HepG2 (cell line): ENCODE results near the gene SERTAD1. TPM values are rescaled to one million over a fixed set of nuclear protein-coding genes. Genes with fewer than 3 reads are reported as not detected.
A peak's percentile ranks its signal among the peaks of the same experiment; 100 is the strongest.

Experiments
- CENPX ChIP-seq: sonication (generic); formaldehyde crosslinking; IDR thresholded peaks from 2 replicates; pipeline ENCODE4 v1.9.0; 2021; ENCODE audit warnings: mild to moderate bottlenecking, missing genetic modification reagents, moderate library complexity
- GFI1 ChIP-seq: sonication (generic); formaldehyde crosslinking; IDR thresholded peaks from 2 replicates; pipeline ENCODE4 v1.5.0; 2020; ENCODE audit warnings: missing genetic modification reagents, mild to moderate bottlenecking, borderline replicate concordance
- MAF1 ChIP-seq: sonication (generic); formaldehyde crosslinking; IDR thresholded peaks from 2 replicates; pipeline ENCODE4 v1.5.0; 2020; ENCODE audit warnings: missing genetic modification reagents, borderline replicate concordance
- MAFF ChIP-seq: IDR thresholded peaks from 2 replicates; pipeline ENCODE4 v1.6.1; 2011; ENCODE audit warnings: low read depth, low read length, improper control_type of control experiment
- MAFK ChIP-seq, 2 experiments: IDR thresholded peaks in 1 of 2; conservative IDR thresholded peaks in 1 of 2; 2 replicates each; pipeline ENCODE4 v1.6.1; 2011; ENCODE audit warnings: improper control_type of control experiment in 2 of 2, low read length in 2 of 2
- NFYC ChIP-seq: IDR thresholded peaks from 2 replicates; pipeline ENCODE4 v1.6.1; 2016; ENCODE audit warnings: missing genetic modification reagents, missing compliant biosample characterization
- NR1H2 ChIP-seq: sonication (generic); formaldehyde crosslinking; IDR thresholded peaks from 2 replicates; pipeline ENCODE4 v1.8.1; 2022; ENCODE audit warnings: low read depth, missing genetic modification reagents, borderline replicate concordance
- SRSF4 ChIP-seq: fragments of 200-400 bp; formaldehyde crosslinking; IDR thresholded peaks from one replicate; pipeline ENCODE4 v1.6.1; 2018; ENCODE audit warnings: mild to moderate bottlenecking, low read depth, low read length, moderate library complexity; ENCODE audit not compliant: poor library complexity, severe bottlenecking
- TOE1 ChIP-seq: sonication (generic); formaldehyde crosslinking; IDR thresholded peaks from 2 replicates; pipeline ENCODE4 v1.4.0; 2020; ENCODE audit warnings: mild to moderate bottlenecking, missing genetic modification reagents
- ZNF383 ChIP-seq: sonication (generic); formaldehyde crosslinking; IDR thresholded peaks from 2 replicates; pipeline ENCODE4 v1.4.0; 2020; ENCODE audit warnings: missing genetic modification reagents, mild to moderate bottlenecking, borderline replicate concordance
- ZNF432 ChIP-seq: sonication (generic); formaldehyde crosslinking; IDR thresholded peaks from 2 replicates; pipeline ENCODE4 v1.5.0; 2020; ENCODE audit warnings: missing genetic modification reagents, mild to moderate bottlenecking, borderline replicate concordance
- ZNF768 ChIP-seq: sonication (generic); formaldehyde crosslinking; IDR thresholded peaks from 2 replicates; pipeline ENCODE4 v1.4.0; 2020; ENCODE audit warnings: missing genetic modification reagents
- ZNF839 ChIP-seq: sonication (generic); formaldehyde crosslinking; IDR thresholded peaks from 2 replicates; pipeline ENCODE4 v1.4.0; 2020; ENCODE audit warnings: missing genetic modification reagents, mild to moderate bottlenecking, borderline replicate concordance
- ZSCAN31 ChIP-seq: sonication (generic); formaldehyde crosslinking; IDR thresholded peaks from 2 replicates; pipeline ENCODE4 v1.5.0; 2020; ENCODE audit warnings: low read depth, mild to moderate bottlenecking, missing genetic modification reagents
- polyA plus RNA-seq, 8 experiments: library from polyadenylated mRNA; depleted of rRNA in 3 of 8; stranded (reverse) in 7 of 8; unstranded in 1 of 8; fragments of >200 nt; fragmentation: Illumina TruSeq in 4 of 8; extraction: Trizol in 4 of 8; gene quantifications; 2 replicates each; pipeline versions ENCODE4 v1.2.1 to v1.2.3, GENCODE V29; 2011 to 2016; ENCODE audit warnings: low read depth in 4 of 8, missing spikeins in 1 of 8, mixed read lengths in 1 of 8; ENCODE audit not compliant: insufficient read depth in 1 of 8
- total RNA-seq, 5 experiments: library from RNA; depleted of rRNA; stranded (reverse); fragments of >200 nt; fragmentation: Illumina TruSeq; extraction: Trizol; gene quantifications; 2 replicates each; pipeline ENCODE4 v1.2.3, GENCODE V29; 2016; ENCODE audit warnings: low read depth in 1 of 5
- TF ChIP-seq, protein P1 (sequence below): sonication (generic); formaldehyde crosslinking; IDR thresholded peaks from 2 replicates; pipeline ENCODE4 v1.4.0; 2020; ENCODE audit warnings: missing genetic modification reagents, borderline replicate concordance
- TF ChIP-seq, protein P2 (sequence below): sonication (generic); formaldehyde crosslinking; IDR thresholded peaks from 2 replicates; pipeline ENCODE4 v1.8.1; 2023; ENCODE audit warnings: missing genetic modification reagents, mild to moderate bottlenecking, borderline replicate concordance
- TF ChIP-seq, protein P3 (sequence below): sonication (generic); formaldehyde crosslinking; IDR thresholded peaks from 2 replicates; pipeline ENCODE4 v1.5.1; 2020; ENCODE audit warnings: missing genetic modification reagents, mild to moderate bottlenecking, borderline replicate concordance
- TF ChIP-seq, protein P4 (sequence below): sonication (generic); formaldehyde crosslinking; IDR thresholded peaks from 2 replicates; pipeline ENCODE4 v1.8.1; 2023; ENCODE audit warnings: missing genetic modification reagents, inconsistent platforms, borderline replicate concordance
- TF ChIP-seq, protein P5 (sequence below): IDR thresholded peaks from 2 replicates; pipeline ENCODE4 v1.6.1; 2016
- TF ChIP-seq, protein P6 (sequence below): sonication (generic); formaldehyde crosslinking; IDR thresholded peaks from 2 replicates; pipeline ENCODE4 v1.4.0; 2020; ENCODE audit warnings: low read depth, mild to moderate bottlenecking, missing genetic modification reagents
- TF ChIP-seq, protein P7 (sequence below): sonication (generic); formaldehyde crosslinking; IDR thresholded peaks from 2 replicates; pipeline ENCODE4 v1.5.0; 2020; ENCODE audit warnings: missing genetic modification reagents, mild to moderate bottlenecking, borderline replicate concordance

SERTAD1 gene
- total and polyA plus RNA-seq, 2 of the 13 experiments (the other 11 are each of a cell fraction or from before 2014, with no cell fraction given): 4.3 to 4.5 TPM

DNA sequence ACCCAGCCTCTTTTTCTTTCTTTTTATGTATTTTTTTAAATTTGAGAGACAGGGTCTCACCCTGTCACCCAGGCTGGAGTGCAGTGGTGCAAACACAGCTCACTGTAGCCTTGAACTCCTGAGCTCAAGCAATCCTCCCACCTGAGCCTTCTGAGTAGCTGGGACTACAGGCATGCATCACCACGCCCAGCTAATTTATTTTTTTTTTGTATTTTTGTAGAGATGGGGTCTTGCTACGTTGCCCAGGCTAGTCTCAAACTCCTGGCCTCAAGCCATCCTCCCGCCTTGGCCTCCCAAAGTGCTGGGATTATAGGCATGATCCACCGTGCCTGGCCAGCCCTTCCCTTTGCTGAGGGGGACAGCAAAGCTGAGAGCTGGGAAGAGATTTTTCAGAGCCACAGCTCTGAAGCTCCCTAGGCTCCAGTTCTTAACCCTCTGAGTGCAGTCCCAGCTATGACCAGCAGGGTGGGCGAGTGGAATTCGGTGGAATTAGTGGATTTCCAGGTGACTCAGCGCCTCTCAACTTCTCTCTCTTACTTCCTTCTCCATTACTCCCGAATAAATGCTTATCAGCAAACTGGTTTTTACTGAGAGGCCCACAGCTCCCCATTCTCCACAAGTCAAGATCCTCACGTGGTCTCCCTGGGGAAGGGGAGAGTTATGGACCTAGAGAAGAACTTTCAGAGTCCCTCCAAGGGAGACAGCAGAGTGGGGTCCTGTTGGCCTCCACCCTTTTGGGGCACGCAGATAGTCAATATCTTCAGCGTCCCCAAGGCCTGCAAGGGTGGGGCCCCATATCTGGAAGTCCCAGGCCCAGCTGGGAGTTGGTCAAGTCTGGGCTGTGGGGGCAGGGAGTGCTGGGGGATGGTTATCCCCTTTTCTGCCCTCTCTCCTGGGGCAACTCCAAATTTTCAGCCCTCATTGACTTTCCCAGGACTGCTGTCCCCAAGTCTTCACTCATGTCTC is 38.5 kb upstream of the SERTAD1 start (continued):
- TF ChIP-seq, protein P1, sequence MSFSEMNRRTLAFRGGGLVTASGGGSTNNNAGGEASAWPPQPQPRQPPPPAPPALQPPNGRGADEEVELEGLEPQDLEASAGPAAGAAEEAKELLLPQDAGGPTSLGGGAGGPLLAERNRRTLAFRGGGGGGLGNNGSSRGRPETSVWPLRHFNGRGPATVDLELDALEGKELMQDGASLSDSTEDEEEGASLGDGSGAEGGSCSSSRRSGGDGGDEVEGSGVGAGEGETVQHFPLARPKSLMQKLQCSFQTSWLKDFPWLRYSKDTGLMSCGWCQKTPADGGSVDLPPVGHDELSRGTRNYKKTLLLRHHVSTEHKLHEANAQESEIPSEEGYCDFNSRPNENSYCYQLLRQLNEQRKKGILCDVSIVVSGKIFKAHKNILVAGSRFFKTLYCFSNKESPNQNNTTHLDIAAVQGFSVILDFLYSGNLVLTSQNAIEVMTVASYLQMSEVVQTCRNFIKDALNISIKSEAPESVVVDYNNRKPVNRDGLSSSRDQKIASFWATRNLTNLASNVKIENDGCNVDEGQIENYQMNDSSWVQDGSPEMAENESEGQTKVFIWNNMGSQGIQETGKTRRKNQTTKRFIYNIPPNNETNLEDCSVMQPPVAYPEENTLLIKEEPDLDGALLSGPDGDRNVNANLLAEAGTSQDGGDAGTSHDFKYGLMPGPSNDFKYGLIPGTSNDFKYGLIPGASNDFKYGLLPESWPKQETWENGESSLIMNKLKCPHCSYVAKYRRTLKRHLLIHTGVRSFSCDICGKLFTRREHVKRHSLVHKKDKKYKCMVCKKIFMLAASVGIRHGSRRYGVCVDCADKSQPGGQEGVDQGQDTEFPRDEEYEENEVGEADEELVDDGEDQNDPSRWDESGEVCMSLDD (CRISPR knock-in tag): no peak
- TF ChIP-seq ZNF383 (CRISPR knock-in tag): no peak
- TF ChIP-seq, protein P2, sequence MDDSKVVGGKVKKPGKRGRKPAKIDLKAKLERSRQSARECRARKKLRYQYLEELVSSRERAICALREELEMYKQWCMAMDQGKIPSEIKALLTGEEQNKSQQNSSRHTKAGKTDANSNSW (CRISPR knock-in tag): no peak
- TF ChIP-seq TOE1 (CRISPR knock-in tag): no peak
- TF ChIP-seq, protein P3, sequence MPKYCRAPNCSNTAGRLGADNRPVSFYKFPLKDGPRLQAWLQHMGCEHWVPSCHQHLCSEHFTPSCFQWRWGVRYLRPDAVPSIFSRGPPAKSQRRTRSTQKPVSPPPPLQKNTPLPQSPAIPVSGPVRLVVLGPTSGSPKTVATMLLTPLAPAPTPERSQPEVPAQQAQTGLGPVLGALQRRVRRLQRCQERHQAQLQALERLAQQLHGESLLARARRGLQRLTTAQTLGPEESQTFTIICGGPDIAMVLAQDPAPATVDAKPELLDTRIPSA (CRISPR knock-in tag): no peak
- TF ChIP-seq, protein P4, sequence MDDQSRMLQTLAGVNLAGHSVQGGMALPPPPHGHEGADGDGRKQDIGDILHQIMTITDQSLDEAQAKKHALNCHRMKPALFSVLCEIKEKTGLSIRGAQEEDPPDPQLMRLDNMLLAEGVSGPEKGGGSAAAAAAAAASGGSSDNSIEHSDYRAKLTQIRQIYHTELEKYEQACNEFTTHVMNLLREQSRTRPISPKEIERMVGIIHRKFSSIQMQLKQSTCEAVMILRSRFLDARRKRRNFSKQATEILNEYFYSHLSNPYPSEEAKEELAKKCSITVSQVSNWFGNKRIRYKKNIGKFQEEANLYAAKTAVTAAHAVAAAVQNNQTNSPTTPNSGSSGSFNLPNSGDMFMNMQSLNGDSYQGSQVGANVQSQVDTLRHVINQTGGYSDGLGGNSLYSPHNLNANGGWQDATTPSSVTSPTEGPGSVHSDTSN: no peak
- TF ChIP-seq SRSF4: no peak
- TF ChIP-seq CENPX: no peak
- TF ChIP-seq ZNF839 (CRISPR knock-in tag): no peak
- no peak for TF ChIP-seq GFI1 (CRISPR knock-in tag)
- TF ChIP-seq, protein P5, sequence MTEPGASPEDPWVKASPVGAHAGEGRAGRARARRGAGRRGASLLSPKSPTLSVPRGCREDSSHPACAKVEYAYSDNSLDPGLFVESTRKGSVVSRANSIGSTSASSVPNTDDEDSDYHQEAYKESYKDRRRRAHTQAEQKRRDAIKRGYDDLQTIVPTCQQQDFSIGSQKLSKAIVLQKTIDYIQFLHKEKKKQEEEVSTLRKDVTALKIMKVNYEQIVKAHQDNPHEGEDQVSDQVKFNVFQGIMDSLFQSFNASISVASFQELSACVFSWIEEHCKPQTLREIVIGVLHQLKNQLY (CRISPR knock-in tag): no peak
- TF ChIP-seq, protein P6, sequence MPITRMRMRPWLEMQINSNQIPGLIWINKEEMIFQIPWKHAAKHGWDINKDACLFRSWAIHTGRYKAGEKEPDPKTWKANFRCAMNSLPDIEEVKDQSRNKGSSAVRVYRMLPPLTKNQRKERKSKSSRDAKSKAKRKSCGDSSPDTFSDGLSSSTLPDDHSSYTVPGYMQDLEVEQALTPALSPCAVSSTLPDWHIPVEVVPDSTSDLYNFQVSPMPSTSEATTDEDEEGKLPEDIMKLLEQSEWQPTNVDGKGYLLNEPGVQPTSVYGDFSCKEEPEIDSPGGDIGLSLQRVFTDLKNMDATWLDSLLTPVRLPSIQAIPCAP (CRISPR knock-in tag): no peak
- no peak for TF ChIP-seq ZSCAN31
- TF ChIP-seq MAFF: peak; percentile 60
- no peak for TF ChIP-seq MAF1 (CRISPR knock-in tag)
- no peak for TF ChIP-seq NR1H2 (CRISPR knock-in tag)
- no peak for TF ChIP-seq ZNF768 (CRISPR knock-in tag)
- TF ChIP-seq, protein P7, sequence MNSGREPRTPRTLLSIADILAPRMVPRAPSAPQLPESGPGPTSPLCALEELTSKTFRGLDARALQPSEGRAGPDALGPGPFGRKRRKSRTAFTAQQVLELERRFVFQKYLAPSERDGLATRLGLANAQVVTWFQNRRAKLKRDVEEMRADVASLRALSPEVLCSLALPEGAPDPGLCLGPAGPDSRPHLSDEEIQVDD (CRISPR knock-in tag): no peak
- no peak for TF ChIP-seq ZNF432 (CRISPR knock-in tag)
- peak; percentile 17 to 20; a peak in 1 of 4 replicates for TF ChIP-seq MAFK (conservative IDR thresholded peaks at IDR 0.05 in 1 of 2, IDR thresholded peaks at IDR 0.05 in 1 of 2; ENCODE audit: low read length in 2 of 2)
- TF ChIP-seq NFYC (CRISPR knock-in tag): no peak
